ENCODE data around the gene ATP2C1.

GRCh38 chr3:130963878-130964277 is 70.0 kb downstream of the ATP2C1 start:
- TF ChIP-seq, protein P1, sequence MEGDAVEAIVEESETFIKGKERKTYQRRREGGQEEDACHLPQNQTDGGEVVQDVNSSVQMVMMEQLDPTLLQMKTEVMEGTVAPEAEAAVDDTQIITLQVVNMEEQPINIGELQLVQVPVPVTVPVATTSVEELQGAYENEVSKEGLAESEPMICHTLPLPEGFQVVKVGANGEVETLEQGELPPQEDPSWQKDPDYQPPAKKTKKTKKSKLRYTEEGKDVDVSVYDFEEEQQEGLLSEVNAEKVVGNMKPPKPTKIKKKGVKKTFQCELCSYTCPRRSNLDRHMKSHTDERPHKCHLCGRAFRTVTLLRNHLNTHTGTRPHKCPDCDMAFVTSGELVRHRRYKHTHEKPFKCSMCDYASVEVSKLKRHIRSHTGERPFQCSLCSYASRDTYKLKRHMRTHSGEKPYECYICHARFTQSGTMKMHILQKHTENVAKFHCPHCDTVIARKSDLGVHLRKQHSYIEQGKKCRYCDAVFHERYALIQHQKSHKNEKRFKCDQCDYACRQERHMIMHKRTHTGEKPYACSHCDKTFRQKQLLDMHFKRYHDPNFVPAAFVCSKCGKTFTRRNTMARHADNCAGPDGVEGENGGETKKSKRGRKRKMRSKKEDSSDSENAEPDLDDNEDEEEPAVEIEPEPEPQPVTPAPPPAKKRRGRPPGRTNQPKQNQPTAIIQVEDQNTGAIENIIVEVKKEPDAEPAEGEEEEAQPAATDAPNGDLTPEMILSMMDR (conservative IDR thresholded peaks at IDR 0.05; ENCODE audit: low read depth, low read length) = no peak
- TF ChIP-seq CHD1 (IDR thresholded peaks at IDR 0.05; ENCODE audit: low read depth, low read length) = no peak

Data from IMR-90 (cell line).